ENCODE results near the gene C10orf120. TPM values are rescaled to one million over a fixed set of nuclear protein-coding genes. Genes with fewer than 3 reads are reported as not detected.

Gene C10orf120
- total and polyA plus RNA-seq, 2 donors (not counting 3 experiments of a cell fraction or from before 2014, with no cell fraction given), result not detected

DNA sequence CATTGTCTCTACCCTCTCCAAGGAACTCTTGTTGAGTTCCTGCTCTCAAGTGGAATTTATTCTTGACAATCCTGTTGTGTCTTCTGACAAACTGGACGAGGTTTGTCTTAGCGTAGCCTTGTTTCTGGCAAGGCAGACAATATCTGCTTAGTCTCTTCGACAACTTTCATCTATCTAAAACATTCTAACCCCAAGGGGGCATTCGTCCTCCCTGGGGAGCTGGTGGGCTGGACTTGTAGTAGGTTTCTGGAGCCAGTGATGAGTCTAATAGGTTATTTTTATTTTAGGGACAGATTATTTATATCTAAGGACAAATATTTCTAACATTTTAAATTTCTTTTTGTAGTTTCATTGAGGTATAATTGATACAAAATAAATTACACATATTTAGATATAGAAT lies 7.3 kb upstream of the C10orf120 start:
- Histone ChIP-seq H2AFZ (ENCODE audit: low read depth, low read length) (no peak overlapping the region), H3K27ac (ENCODE audit: insufficient read depth, low read depth, low read length) (no peak overlapping the region), H3K4me1 (ENCODE audit: control insufficient read depth, extremely low read depth, insufficient read depth, low read length) (no peaks in the 10 kb centered on the region), H4K20me1 (replicated peaks; ENCODE audit: control insufficient read depth, extremely low read depth, insufficient read depth, low read length) (no peaks in the 10 kb centered on the region), H3K27me3 (ENCODE audit: control insufficient read depth in 2 of 2, insufficient read depth in 2 of 2, low read length in 2 of 2) (peaks cover 4% of the 10 kb centered on the region in 2 experiments), H3K4me2 (ENCODE audit: insufficient read depth, low read length) (no peak overlapping the region), H3K9me3 (replicated peaks; ENCODE audit: control insufficient read depth, insufficient read depth, low read length) (no peaks in the 10 kb centered on the region), H3K79me2 (ENCODE audit: control insufficient read depth, insufficient read depth, low read length) (no peaks in the 10 kb centered on the region), H3K4me3 (replicated peaks in 1 of 3; ENCODE audit: insufficient read depth in 1 of 3, low read depth in 1 of 3, low read length in 3 of 3) (no peak overlapping the region), H3K9ac (replicated peaks; ENCODE audit: extremely low read depth, insufficient read depth, low read length) (no peak overlapping the region), H3K36me3 (ENCODE audit: control insufficient read depth in 2 of 2, extremely low read depth in 1 of 2, insufficient read depth in 2 of 2, low read length in 2 of 2) (no peaks in the 10 kb centered on the region), H3K9me1 (replicated peaks; ENCODE audit: control insufficient read depth, extremely low read depth, insufficient read depth, low read length) (no peaks in the 10 kb centered on the region)
- DNase-seq (ENCODE audit: low read depth, low spot score) (no peak), FAIRE-seq (no peak)
- intact Hi-C loops (cut with micrococcal nuclease) (no loop called here), dilution Hi-C loops (cut with MboI; ENCODE audit: extremely low pct_ligation_motif_present, low sequenced_read_pairs) (no loop called here)
- no TSS peak for BruUV-seq (replicated peaks)
- ChIA-PET POLR2A (no interaction called here), CTCF (interaction anchor here (2.1 to 2.5 kb wide), 2 partner anchors 58 to 427 kb away, joined by 8 to 13 read pairs; no protein-coding TSS in a partner anchor)
- TF ChIP-seq FOS (IDR thresholded peaks at IDR 0.05; ENCODE audit: borderline replicate concordance, insufficient read depth, low read length), result no peak
- TF ChIP-seq MYC (IDR thresholded peaks at IDR 0.05; ENCODE audit: low read depth, low read length), result no peak
- TF ChIP-seq POLR2AphosphoS5 (IDR thresholded peaks at IDR 0.05; ENCODE audit: insufficient read depth, low read depth, low read length), result no peak
- no peak for TF ChIP-seq GATA2 (IDR thresholded peaks at IDR 0.05; ENCODE audit: insufficient read depth, insufficient read length, low read depth, low read length)
- TF ChIP-seq CTCF (IDR thresholded peaks at IDR 0.05; ENCODE audit: extremely low read depth in 1 of 2, insufficient read depth in 1 of 2, low read depth in 1 of 2, low read length in 2 of 2), result no peak
- no peak for TF ChIP-seq EZH2 (IDR thresholded peaks at IDR 0.05; ENCODE audit: borderline replicate concordance, low read depth, low read length, severe bottlenecking)
- no peak for TF ChIP-seq JUN (IDR thresholded peaks at IDR 0.05; ENCODE audit: borderline replicate concordance, insufficient read depth, insufficient read length, low read depth)
- TF ChIP-seq POLR2A (IDR thresholded peaks at IDR 0.05; ENCODE audit: low read depth, low read length), result no peak
- TF ChIP-seq, protein P1, sequence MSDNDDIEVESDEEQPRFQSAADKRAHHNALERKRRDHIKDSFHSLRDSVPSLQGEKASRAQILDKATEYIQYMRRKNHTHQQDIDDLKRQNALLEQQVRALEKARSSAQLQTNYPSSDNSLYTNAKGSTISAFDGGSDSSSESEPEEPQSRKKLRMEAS (IDR thresholded peaks at IDR 0.05; ENCODE audit: insufficient read depth, insufficient read length), result no peak
